Prostate gland (tissue), 2 donors: ENCODE results near the gene MTMR4.

Source experiments
- POLR2A ChIP-seq: fragments of 450-650 bp; IDR thresholded peaks from one replicate; pipeline ENCODE4 v1.6.1; 2016; ENCODE audit warnings: antibody characterized with exemption, mild to moderate bottlenecking
- POLR2AphosphoS5 ChIP-seq: sonication (generic); formaldehyde crosslinking; IDR thresholded peaks from one replicate; pipeline ENCODE4 v1.6.1; 2017; ENCODE audit warnings: antibody characterized with exemption
- TF ChIP-seq, protein P1 (sequence below), 4 experiments: fragments of 200-600 bp in 2 of 4; fragments of 450-650 bp in 2 of 4; sonication (generic) in 2 of 4; IDR thresholded peaks; 1 replicate in 3 of 4; 2 replicates in 1 of 4; pipeline ENCODE4 v1.5.1; 2016 to 2019; ENCODE audit warnings: antibody characterized with exemption in 4 of 4, mild to moderate bottlenecking in 2 of 4, moderate library complexity in 2 of 4

DNA sequence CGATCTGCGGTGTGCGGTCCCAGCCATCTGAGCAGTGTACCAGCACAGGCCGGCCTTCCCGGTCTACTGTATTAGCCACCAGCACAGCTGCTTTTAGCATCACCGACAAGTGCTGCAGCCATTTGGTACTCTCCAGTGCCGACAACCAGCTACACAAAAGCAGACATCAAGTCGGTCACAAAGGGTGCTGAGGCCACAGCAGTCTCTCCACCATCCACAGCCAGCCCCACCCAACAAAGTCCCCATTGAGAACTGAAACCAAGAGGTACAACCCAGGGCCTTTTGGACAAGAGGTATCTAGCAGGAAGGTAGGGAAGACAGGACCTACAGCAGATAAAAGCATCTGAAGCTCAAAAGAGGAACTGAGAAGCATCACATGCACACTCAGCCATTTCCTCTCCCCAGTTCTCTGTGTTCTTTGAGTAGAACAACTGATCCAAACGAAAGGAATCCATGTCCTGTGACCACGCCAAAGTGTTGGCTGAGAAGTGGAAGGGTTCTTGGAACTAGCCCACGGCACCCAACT is 9.5 kb downstream of the MTMR4 start:
- TF ChIP-seq, protein P1, sequence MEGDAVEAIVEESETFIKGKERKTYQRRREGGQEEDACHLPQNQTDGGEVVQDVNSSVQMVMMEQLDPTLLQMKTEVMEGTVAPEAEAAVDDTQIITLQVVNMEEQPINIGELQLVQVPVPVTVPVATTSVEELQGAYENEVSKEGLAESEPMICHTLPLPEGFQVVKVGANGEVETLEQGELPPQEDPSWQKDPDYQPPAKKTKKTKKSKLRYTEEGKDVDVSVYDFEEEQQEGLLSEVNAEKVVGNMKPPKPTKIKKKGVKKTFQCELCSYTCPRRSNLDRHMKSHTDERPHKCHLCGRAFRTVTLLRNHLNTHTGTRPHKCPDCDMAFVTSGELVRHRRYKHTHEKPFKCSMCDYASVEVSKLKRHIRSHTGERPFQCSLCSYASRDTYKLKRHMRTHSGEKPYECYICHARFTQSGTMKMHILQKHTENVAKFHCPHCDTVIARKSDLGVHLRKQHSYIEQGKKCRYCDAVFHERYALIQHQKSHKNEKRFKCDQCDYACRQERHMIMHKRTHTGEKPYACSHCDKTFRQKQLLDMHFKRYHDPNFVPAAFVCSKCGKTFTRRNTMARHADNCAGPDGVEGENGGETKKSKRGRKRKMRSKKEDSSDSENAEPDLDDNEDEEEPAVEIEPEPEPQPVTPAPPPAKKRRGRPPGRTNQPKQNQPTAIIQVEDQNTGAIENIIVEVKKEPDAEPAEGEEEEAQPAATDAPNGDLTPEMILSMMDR (IDR thresholded peaks at IDR 0.05): no peak
- TF ChIP-seq POLR2A (no peak), POLR2AphosphoS5 (no peak)
